ENCODE results near the gene MPRIP. TPM values are rescaled to one million over a fixed set of nuclear protein-coding genes. Genes with fewer than 3 reads are reported as not detected.

MPRIP gene
- polyA plus RNA-seq, 1 of the 3 experiments (the other 2 are of a cell fraction): 64.4 TPM

DNA sequence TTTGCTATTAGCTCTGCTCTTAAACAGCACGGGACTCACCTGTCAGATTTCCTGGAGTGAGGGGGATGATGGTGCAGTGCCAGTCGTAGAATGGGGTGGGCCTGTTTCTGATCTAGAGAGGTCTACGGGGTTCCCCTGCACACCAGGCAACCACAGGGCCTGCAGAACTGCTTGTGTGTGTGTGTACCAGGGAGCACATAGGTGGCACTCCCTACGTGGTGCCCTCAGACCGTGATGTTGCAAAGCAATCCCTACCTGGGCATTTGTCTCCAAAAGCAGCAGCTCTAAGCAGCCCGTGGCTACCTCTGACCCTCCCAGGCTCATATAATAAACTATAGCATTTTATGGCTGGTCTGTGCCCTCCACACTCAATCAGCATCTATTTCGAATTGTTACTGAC lies 38.5 kb downstream of the MPRIP start:
- Histone ChIP-seq H3K36me3 (replicated peaks in 1 of 2; ENCODE audit: control insufficient read depth in 1 of 2, insufficient read depth in 2 of 2, low read length in 1 of 2) (peaks cover 23 to 29% of the 10 kb centered on the region in 2 experiments), H3K9me3 (no peaks in the 10 kb centered on the region), H2AFZ (ENCODE audit: low read depth) (no peak overlapping the region), H3K79me2 (ENCODE audit: insufficient read depth) (peaks cover 98% of the 10 kb centered on the region), H3K9ac (no peak overlapping the region), H3K9me2 (no peaks in the 10 kb centered on the region), H3K4me2 (no peak overlapping the region), H3K4me1 (ENCODE audit: control insufficient read depth in 1 of 2, insufficient read depth in 2 of 2, low read depth in 1 of 2, low read length in 1 of 2) (peaks cover 0 to 26% of the 10 kb centered on the region in 2 experiments; a peak in 1 of 4 replicates), H3F3A (replicated peaks; ENCODE audit: insufficient read depth) (no peaks in the 10 kb centered on the region), H4K20me1 (ENCODE audit: insufficient read depth) (peaks cover 91% of the 10 kb centered on the region), H3K4me3 (ENCODE audit: low read depth in 2 of 2, low read length in 1 of 2) (no peak overlapping the region), H3K27ac (ENCODE audit: low read depth in 2 of 2, low read length in 1 of 2) (no peak overlapping the region), H3K27me3 (ENCODE audit: insufficient read depth) (no peaks in the 10 kb centered on the region)
- POLR2A ChIA-PET: no interaction called here
- 96% methylated on average over 7 of the region's 7 CpGs for WGBS (ENCODE audit: low lambda C conversion rate)
- CTCF ChIA-PET: interaction anchor here (0.7 kb wide), 1 partner anchor 10 kb away, joined by 3 read pairs; no protein-coding TSS in a partner anchor
- no peak for TF ChIP-seq JUND (IDR thresholded peaks at IDR 0.05)
- no peak for TF ChIP-seq EP300 (IDR thresholded peaks at IDR 0.05; ENCODE audit: borderline replicate concordance in 1 of 2, low read depth in 1 of 2, low read length in 1 of 2)
- TF ChIP-seq MXI1 (IDR thresholded peaks at IDR 0.05; ENCODE audit: low read depth, low read length): no peak
- TF ChIP-seq IRF3 (IDR thresholded peaks at IDR 0.05; ENCODE audit: low read depth, low read length): no peak
- no peak for TF ChIP-seq ELF1 (IDR thresholded peaks at IDR 0.05)
- no peak for TF ChIP-seq MAX (IDR thresholded peaks at IDR 0.05; ENCODE audit: low read depth)
- TF ChIP-seq, protein P1, sequence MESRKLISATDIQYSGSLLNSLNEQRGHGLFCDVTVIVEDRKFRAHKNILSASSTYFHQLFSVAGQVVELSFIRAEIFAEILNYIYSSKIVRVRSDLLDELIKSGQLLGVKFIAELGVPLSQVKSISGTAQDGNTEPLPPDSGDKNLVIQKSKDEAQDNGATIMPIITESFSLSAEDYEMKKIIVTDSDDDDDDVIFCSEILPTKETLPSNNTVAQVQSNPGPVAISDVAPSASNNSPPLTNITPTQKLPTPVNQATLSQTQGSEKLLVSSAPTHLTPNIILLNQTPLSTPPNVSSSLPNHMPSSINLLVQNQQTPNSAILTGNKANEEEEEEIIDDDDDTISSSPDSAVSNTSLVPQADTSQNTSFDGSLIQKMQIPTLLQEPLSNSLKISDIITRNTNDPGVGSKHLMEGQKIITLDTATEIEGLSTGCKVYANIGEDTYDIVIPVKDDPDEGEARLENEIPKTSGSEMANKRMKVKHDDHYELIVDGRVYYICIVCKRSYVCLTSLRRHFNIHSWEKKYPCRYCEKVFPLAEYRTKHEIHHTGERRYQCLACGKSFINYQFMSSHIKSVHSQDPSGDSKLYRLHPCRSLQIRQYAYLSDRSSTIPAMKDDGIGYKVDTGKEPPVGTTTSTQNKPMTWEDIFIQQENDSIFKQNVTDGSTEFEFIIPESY (IDR thresholded peaks at IDR 0.05; ENCODE audit: borderline replicate concordance, low read depth): no peak
- TF ChIP-seq, protein P2, sequence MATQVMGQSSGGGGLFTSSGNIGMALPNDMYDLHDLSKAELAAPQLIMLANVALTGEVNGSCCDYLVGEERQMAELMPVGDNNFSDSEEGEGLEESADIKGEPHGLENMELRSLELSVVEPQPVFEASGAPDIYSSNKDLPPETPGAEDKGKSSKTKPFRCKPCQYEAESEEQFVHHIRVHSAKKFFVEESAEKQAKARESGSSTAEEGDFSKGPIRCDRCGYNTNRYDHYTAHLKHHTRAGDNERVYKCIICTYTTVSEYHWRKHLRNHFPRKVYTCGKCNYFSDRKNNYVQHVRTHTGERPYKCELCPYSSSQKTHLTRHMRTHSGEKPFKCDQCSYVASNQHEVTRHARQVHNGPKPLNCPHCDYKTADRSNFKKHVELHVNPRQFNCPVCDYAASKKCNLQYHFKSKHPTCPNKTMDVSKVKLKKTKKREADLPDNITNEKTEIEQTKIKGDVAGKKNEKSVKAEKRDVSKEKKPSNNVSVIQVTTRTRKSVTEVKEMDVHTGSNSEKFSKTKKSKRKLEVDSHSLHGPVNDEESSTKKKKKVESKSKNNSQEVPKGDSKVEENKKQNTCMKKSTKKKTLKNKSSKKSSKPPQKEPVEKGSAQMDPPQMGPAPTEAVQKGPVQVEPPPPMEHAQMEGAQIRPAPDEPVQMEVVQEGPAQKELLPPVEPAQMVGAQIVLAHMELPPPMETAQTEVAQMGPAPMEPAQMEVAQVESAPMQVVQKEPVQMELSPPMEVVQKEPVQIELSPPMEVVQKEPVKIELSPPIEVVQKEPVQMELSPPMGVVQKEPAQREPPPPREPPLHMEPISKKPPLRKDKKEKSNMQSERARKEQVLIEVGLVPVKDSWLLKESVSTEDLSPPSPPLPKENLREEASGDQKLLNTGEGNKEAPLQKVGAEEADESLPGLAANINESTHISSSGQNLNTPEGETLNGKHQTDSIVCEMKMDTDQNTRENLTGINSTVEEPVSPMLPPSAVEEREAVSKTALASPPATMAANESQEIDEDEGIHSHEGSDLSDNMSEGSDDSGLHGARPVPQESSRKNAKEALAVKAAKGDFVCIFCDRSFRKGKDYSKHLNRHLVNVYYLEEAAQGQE (IDR thresholded peaks at IDR 0.05; ENCODE audit: low read depth, low read length): no peak
- TF ChIP-seq MEF2A (IDR thresholded peaks at IDR 0.05; ENCODE audit: borderline replicate concordance, low read depth): no peak
- no peak for TF ChIP-seq TEAD4 (IDR thresholded peaks at IDR 0.05; ENCODE audit: borderline replicate concordance, insufficient read depth)
- TF ChIP-seq NRF1 (IDR thresholded peaks at IDR 0.05; ENCODE audit: low read depth, low read length): no peak
- TF ChIP-seq RCOR1 (IDR thresholded peaks at IDR 0.05; ENCODE audit: low read length): no peak
- no peak for TF ChIP-seq PBX3 (IDR thresholded peaks at IDR 0.05)
- no peak for TF ChIP-seq NFIC (IDR thresholded peaks at IDR 0.05; ENCODE audit: borderline replicate concordance)
- no peak for DNase-seq
